Neural cell (in vitro differentiated cells): ENCODE data around the gene ATP9B.

Experiments used
- EP300 ChIP-seq: fragments of 450-650 bp; conservative IDR thresholded peaks from 2 replicates; pipeline ENCODE4 v1.6.1; 2014; ENCODE audit warnings: antibody characterized with exemption, mild to moderate bottlenecking, moderate library complexity; ENCODE audit not compliant: poor library complexity, severe bottlenecking
- EZH2 ChIP-seq: fragments of 200-600, 300-800 bp; shearing (Covaris generic), sonication (generic); IDR thresholded peaks from 2 replicates; pipeline ENCODE4 v1.6.1; 2014; ENCODE audit warnings: antibody characterized with exemption, low read length, borderline replicate concordance, mild to moderate bottlenecking; ENCODE audit not compliant: insufficient read depth, poor library complexity, severe bottlenecking
- POLR2AphosphoS5 ChIP-seq: IDR thresholded peaks from 2 replicates; pipeline ENCODE4 v1.6.1; 2012
- RAD21 ChIP-seq: fragments of 450-650 bp; conservative IDR thresholded peaks from 2 replicates; pipeline ENCODE4 v1.6.1; 2014; ENCODE audit warnings: antibody characterized with exemption, mild to moderate bottlenecking, moderate library complexity
- REST ChIP-seq: IDR thresholded peaks from 2 replicates; pipeline ENCODE4 v1.6.1; 2012; ENCODE audit warnings: borderline replicate concordance
- TF ChIP-seq, protein P1 (sequence below): fragments of 450-650 bp; IDR thresholded peaks from 2 replicates; pipeline ENCODE4 v1.5.1; 2014; ENCODE audit warnings: antibody characterized with exemption, mild to moderate bottlenecking, moderate library complexity; ENCODE audit not compliant: poor library complexity, severe bottlenecking

GRCh38 chr18:79151191-79151590 is 82.0 kb downstream of the ATP9B start:
- TF ChIP-seq REST, result no peak
- TF ChIP-seq EP300, result no peak
- TF ChIP-seq, protein P1, sequence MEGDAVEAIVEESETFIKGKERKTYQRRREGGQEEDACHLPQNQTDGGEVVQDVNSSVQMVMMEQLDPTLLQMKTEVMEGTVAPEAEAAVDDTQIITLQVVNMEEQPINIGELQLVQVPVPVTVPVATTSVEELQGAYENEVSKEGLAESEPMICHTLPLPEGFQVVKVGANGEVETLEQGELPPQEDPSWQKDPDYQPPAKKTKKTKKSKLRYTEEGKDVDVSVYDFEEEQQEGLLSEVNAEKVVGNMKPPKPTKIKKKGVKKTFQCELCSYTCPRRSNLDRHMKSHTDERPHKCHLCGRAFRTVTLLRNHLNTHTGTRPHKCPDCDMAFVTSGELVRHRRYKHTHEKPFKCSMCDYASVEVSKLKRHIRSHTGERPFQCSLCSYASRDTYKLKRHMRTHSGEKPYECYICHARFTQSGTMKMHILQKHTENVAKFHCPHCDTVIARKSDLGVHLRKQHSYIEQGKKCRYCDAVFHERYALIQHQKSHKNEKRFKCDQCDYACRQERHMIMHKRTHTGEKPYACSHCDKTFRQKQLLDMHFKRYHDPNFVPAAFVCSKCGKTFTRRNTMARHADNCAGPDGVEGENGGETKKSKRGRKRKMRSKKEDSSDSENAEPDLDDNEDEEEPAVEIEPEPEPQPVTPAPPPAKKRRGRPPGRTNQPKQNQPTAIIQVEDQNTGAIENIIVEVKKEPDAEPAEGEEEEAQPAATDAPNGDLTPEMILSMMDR, result no peak
- TF ChIP-seq EZH2, result no peak
- TF ChIP-seq RAD21, result no peak
- TF ChIP-seq POLR2AphosphoS5, result no peak
